Ovary (tissue), 3 donors: ENCODE data around the gene FBXW8.

Experiments
- EP300 ChIP-seq: sonication (generic); formaldehyde crosslinking; IDR thresholded peaks from one replicate; pipeline ENCODE4 v1.6.1; 2017; ENCODE audit warnings: antibody characterized with exemption
- POLR2A ChIP-seq: fragments of 450-650 bp; IDR thresholded peaks from one replicate; pipeline ENCODE4 v1.6.1; 2017; ENCODE audit warnings: antibody characterized with exemption, mild to moderate bottlenecking, moderate library complexity
- TF ChIP-seq, protein P1 (sequence below), 3 donors: fragments of 450-650 bp in 2 of 3; fragments of 200-600 bp in 1 of 3; IDR thresholded peaks; one replicate each; pipeline versions ENCODE4 v1.5.1 to v1.8.0; 2016 to 2022; ENCODE audit warnings: antibody characterized with exemption in 3 of 3, mild to moderate bottlenecking in 1 of 3
- donor health status: DM: no; HTN: no; CAD: no.

DNA sequence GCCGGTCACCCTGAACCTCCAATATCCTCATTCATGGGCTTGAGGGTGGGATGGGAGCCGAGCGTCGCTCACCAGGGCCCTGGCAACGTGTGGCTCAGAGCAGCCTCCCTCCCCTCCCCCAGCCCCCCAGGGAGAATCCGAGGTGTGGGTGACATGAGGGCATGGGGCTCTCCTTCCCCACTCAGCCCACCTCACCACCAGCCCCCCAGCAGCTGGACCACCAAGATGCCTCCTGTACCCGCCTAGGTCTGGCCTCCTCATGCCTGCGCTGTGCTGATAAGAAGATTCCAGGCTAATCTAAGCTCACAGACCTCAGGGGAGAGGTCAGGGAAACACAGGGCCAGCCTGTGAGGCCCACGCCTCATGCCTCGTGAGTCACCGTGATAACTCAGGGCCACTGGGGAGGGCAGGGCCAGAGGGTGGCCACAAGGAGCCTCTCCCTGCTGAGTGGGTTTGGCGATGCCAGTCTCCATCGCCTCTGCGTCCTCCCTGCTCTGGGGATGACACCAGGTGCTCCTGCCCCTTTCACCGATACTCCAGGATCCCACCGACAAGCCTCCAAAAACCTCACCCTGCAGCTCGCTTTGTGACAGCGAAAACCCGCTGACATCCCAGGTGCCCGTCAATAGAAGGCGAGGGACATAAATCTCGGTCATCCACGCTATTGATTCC, 131.6 kb downstream of the FBXW8 start:
- TF ChIP-seq POLR2A, result no peak
- TF ChIP-seq, protein P1, sequence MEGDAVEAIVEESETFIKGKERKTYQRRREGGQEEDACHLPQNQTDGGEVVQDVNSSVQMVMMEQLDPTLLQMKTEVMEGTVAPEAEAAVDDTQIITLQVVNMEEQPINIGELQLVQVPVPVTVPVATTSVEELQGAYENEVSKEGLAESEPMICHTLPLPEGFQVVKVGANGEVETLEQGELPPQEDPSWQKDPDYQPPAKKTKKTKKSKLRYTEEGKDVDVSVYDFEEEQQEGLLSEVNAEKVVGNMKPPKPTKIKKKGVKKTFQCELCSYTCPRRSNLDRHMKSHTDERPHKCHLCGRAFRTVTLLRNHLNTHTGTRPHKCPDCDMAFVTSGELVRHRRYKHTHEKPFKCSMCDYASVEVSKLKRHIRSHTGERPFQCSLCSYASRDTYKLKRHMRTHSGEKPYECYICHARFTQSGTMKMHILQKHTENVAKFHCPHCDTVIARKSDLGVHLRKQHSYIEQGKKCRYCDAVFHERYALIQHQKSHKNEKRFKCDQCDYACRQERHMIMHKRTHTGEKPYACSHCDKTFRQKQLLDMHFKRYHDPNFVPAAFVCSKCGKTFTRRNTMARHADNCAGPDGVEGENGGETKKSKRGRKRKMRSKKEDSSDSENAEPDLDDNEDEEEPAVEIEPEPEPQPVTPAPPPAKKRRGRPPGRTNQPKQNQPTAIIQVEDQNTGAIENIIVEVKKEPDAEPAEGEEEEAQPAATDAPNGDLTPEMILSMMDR (IDR thresholded peaks at IDR 0.05), result no peak
- no peak for TF ChIP-seq EP300
